IMR-90 (cell line): ENCODE data around the gene LMX1A. TPM values are rescaled to one million over a fixed set of nuclear protein-coding genes. Genes with fewer than 3 reads are reported as not detected.

Source experiments
- ATAC-seq: fragments of 200-7000 bp; cut with Tn5 transposase; 2 replicates; pipeline ENCODE4 v1.9.1; 2020; ENCODE audit warnings: low read depth, mild to moderate bottlenecking, moderate library complexity
- BruUV-seq: library from RNA; stranded (reverse); fragments of 400-500 nt; replicated peaks from 2 replicates; lab custom pipeline; 2021; lab: Mats Ljungman, UMichigan
- CTCF ChIA-PET: fragments of 300-600 bp; formaldehyde crosslinking; extraction: SDS; loops from one replicate; lab custom pipeline; 2021; ENCODE audit warnings: antibody characterized with exemption; lab: Yijun Ruan, JAX
- POLR2A ChIA-PET: fragments of 300-600 bp; sonication (Branson Sonifier 250); formaldehyde crosslinking; loops from one replicate; lab custom pipeline; 2022; ENCODE audit warnings: antibody characterized with exemption; ENCODE audit not compliant: unreplicated experiment; lab: Charles Lee
- DNase-seq: peaks from one replicate; pipeline ENCODE4 v3.0.0; 2013
- H2AFZ ChIP-seq: replicated peaks from 2 replicates; pipeline ENCODE3; 2013; ENCODE audit warnings: low read length, mild to moderate bottlenecking; ENCODE audit not compliant: poor library complexity
- H2AK5ac ChIP-seq: 2 replicates; pipeline ENCODE4 v1.6.1; 2013; ENCODE audit warnings: low read depth, low read length, inconsistent platforms
- H2AK9ac ChIP-seq: replicated peaks from 2 replicates; pipeline ENCODE3; 2013; ENCODE audit warnings: mild to moderate bottlenecking, low read depth, low read length, moderate library complexity; ENCODE audit not compliant: poor library complexity
- H2BK120ac ChIP-seq: 2 replicates; pipeline ENCODE4 v1.6.1; 2013; ENCODE audit warnings: low read depth, low read length, inconsistent platforms
- H2BK15ac ChIP-seq: 3 replicates; pipeline ENCODE4 v1.6.1; 2013; ENCODE audit warnings: low read depth, low read length, inconsistent platforms
- H2BK20ac ChIP-seq: 2 replicates; pipeline ENCODE4 v1.6.1; 2013; ENCODE audit warnings: low read depth, mild to moderate bottlenecking, inconsistent platforms, low read length, moderate library complexity
- H2BK5ac ChIP-seq: 2 replicates; pipeline ENCODE4 v1.6.1; 2013; ENCODE audit warnings: mild to moderate bottlenecking, low read depth, low read length, inconsistent platforms; ENCODE audit not compliant: poor library complexity, severe bottlenecking
- H3K14ac ChIP-seq: replicated peaks from 2 replicates; pipeline ENCODE4 v1.6.1; 2013; ENCODE audit warnings: low read depth, low read length, inconsistent platforms
- H3K18ac ChIP-seq: 2 replicates; pipeline ENCODE4 v1.6.1; 2013; ENCODE audit warnings: low read depth, low read length, control low read depth
- H3K23ac ChIP-seq: 2 replicates; pipeline ENCODE4 v1.6.1; 2013; ENCODE audit warnings: low read depth, low read length, inconsistent platforms
- H3K27ac ChIP-seq: 2 replicates; pipeline ENCODE4 v1.5.1; 2013; ENCODE audit warnings: mild to moderate bottlenecking, control low read depth, low read length; ENCODE audit not compliant: insufficient read depth
- H3K27me3 ChIP-seq: 2 replicates; pipeline ENCODE4 v1.6.1; 2013; ENCODE audit warnings: low read length; ENCODE audit not compliant: control insufficient read depth, insufficient read depth
- H3K36me3 ChIP-seq: 2 replicates; pipeline ENCODE4 v1.6.1; 2013; ENCODE audit warnings: low read length, mixed read lengths; ENCODE audit not compliant: control insufficient read depth, insufficient read depth
- H3K4ac ChIP-seq: 2 replicates; pipeline ENCODE4 v1.6.1; 2013; ENCODE audit warnings: low read depth, low read length, inconsistent platforms
- H3K4me1 ChIP-seq: 2 replicates; pipeline ENCODE4 v1.6.1; 2013; ENCODE audit warnings: low read length, mixed read lengths; ENCODE audit not compliant: control insufficient read depth, insufficient read depth
- H3K4me2 ChIP-seq: 2 replicates; pipeline ENCODE4 v1.6.1; 2013; ENCODE audit warnings: low read depth, mild to moderate bottlenecking, control low read depth, low read length, moderate library complexity
- H3K4me3 ChIP-seq: 2 replicates; pipeline ENCODE4 v1.5.1; 2013; ENCODE audit warnings: low read depth, mild to moderate bottlenecking, control low read depth, low read length, moderate library complexity; ENCODE audit not compliant: insufficient read depth
- H3K56ac ChIP-seq: 2 replicates; pipeline ENCODE4 v1.6.1; 2013; ENCODE audit warnings: low read length, inconsistent platforms; ENCODE audit not compliant: insufficient read depth; ENCODE audit errors: extremely low read depth
- H3K79me1 ChIP-seq, 2 experiments: 2 replicates each; pipeline ENCODE4 v1.6.1; 2013; ENCODE audit warnings: low read length in 2 of 2, inconsistent platforms in 1 of 2, low read depth in 1 of 2
- H3K9ac ChIP-seq: 2 replicates; pipeline ENCODE4 v1.6.1; 2013; ENCODE audit warnings: low read depth, low read length, control low read depth
- H3K9me1 ChIP-seq: 2 replicates; pipeline ENCODE4 v1.6.1; 2013; ENCODE audit warnings: low read length, inconsistent platforms; ENCODE audit not compliant: insufficient read depth
- H3K9me3 ChIP-seq: 2 replicates; pipeline ENCODE4 v1.6.1; 2013; ENCODE audit warnings: low read length; ENCODE audit not compliant: control insufficient read depth, insufficient read depth
- H4K20me1 ChIP-seq: 2 replicates; pipeline ENCODE4 v1.6.1; 2013; ENCODE audit warnings: low read length, inconsistent platforms; ENCODE audit not compliant: insufficient read depth
- H4K5ac ChIP-seq: 2 replicates; pipeline ENCODE4 v1.6.1; 2013; ENCODE audit warnings: mild to moderate bottlenecking, low read depth, low read length, control low read depth
- H4K8ac ChIP-seq, 2 experiments: 2 replicates each; pipeline ENCODE4 v1.6.1; 2013; ENCODE audit warnings: low read depth in 2 of 2, low read length in 2 of 2, control low read depth in 1 of 2, inconsistent platforms in 1 of 2
- H4K91ac ChIP-seq: 2 replicates; pipeline ENCODE4 v1.6.1; 2013; ENCODE audit warnings: low read depth, low read length, inconsistent platforms; ENCODE audit not compliant: insufficient read depth
- MAFK ChIP-seq: IDR thresholded peaks from 2 replicates; pipeline ENCODE4 v1.6.1; 2012; ENCODE audit warnings: low read depth, low read length, improper control_type of control experiment
- MAZ ChIP-seq: IDR thresholded peaks from 2 replicates; pipeline ENCODE4 v1.6.1; 2012; ENCODE audit warnings: low read depth, mild to moderate bottlenecking, low read length, improper control_type of control experiment, moderate library complexity, borderline replicate concordance
- MXI1 ChIP-seq: IDR thresholded peaks from 2 replicates; pipeline ENCODE4 v1.6.1; 2012; ENCODE audit warnings: low read depth, mild to moderate bottlenecking, low read length, moderate library complexity, borderline replicate concordance
- WGBS, 2 experiments: methylation state at CpG; one replicate each; pipeline versions ENCODE4 v1.1.5 to v1.1.7; 2013; ENCODE audit warnings: missing lambda C conversion rate in 2 of 2; ENCODE audit not compliant: insufficient read length in 1 of 2; ENCODE audit errors: extremely low coverage in 2 of 2; 5-methylcytosine and 5-hydroxymethylcytosine counted together
- dilution Hi-C: fragments of 300-500 bp; cut with HindIII; formaldehyde crosslinking; loops from one replicate; pipeline ENCODE4 v1.14.3; 2018; ENCODE audit warnings: low sequenced_read_pairs; ENCODE audit not compliant: unreplicated experiment
- in situ Hi-C: fragments of 300-500 bp; cut with MboI; formaldehyde crosslinking; loops from 3 replicates; pipeline ENCODE4 v1.14.3; 2019; ENCODE audit warnings: low sequenced_read_pairs, inconsistent platforms, mixed read lengths
- intact Hi-C: fragments of 100-400 bp; cut with micrococcal nuclease; formaldehyde crosslinking; loops from 2 replicates; pipeline ENCODE4 v1.10.0; 2022
- polyA plus RNA-seq, 3 experiments: library from polyadenylated mRNA; depleted of rRNA; stranded (reverse); fragments of >200 nt; gene quantifications; 2 replicates each; pipeline ENCODE4 v1.2.3, GENCODE V29; 2012; ENCODE audit warnings: low replicate concordance in 1 of 3
- total RNA-seq: library from RNA; depleted of rRNA; stranded (reverse); fragments of >200 nt; gene quantifications from 2 replicates; pipeline ENCODE4 v1.2.3, GENCODE V29; 2012
- TF ChIP-seq, protein P1 (sequence below): fragments of 150-350 bp; IDR thresholded peaks from 2 replicates; pipeline ENCODE4 v1.6.1; 2016; ENCODE audit warnings: low read depth, mild to moderate bottlenecking, low read length, moderate library complexity, borderline replicate concordance

The LMX1A gene
- total and polyA plus RNA-seq, 2 of the 4 experiments (the other 2 are of a cell fraction): not detected

GRCh38 chr1:165276314-165276713, 80.2 kb downstream of the LMX1A start:
- Histone ChIP-seq H4K20me1 (no peaks in the 10 kb centered on the region), H3K79me1 (no peaks in the 10 kb centered on the region), H3K27ac (no peak overlapping the region), H3K4ac (no peak overlapping the region), H3K23ac (no peak overlapping the region), H3K4me3 (no peak overlapping the region), H3K9me3 (no peaks in the 10 kb centered on the region), H3K14ac (no peak overlapping the region), H2AFZ (no peak overlapping the region), H2AK5ac (no peak overlapping the region), H3K4me2 (no peak overlapping the region), H2BK20ac (no peak overlapping the region), H4K91ac (no peak overlapping the region), H4K5ac (no peak overlapping the region), H3K36me3 (no peaks in the 10 kb centered on the region), H3K56ac (no peak overlapping the region), H4K8ac (no peak overlapping the region), H2BK5ac (no peak overlapping the region), H2AK9ac (no peak overlapping the region), H3K27me3 (no peaks in the 10 kb centered on the region), H3K4me1 (no peaks in the 10 kb centered on the region), H3K9ac (no peak overlapping the region), H3K18ac (no peak overlapping the region), H2BK120ac (no peak overlapping the region), H2BK15ac (no peak overlapping the region), H3K9me1 (no peaks in the 10 kb centered on the region)
- ChIA-PET CTCF (interaction anchor here (0.6 kb wide), 1 partner anchor 13 kb away, joined by 3 read pairs; no protein-coding TSS in a partner anchor), POLR2A (no interaction called here)
- dilution Hi-C loops (no loop called here), intact Hi-C loops (no loop called here), in situ Hi-C loops (no loop called here)
- WGBS, 2 experiments: no CpG with 5 or more reads among the region's 2 CpGs
- ATAC-seq (no peak), DNase-seq (no peak)
- BruUV-seq: no TSS peak
- TF ChIP-seq MAFK: no peak
- no peak for TF ChIP-seq MXI1
- TF ChIP-seq, protein P1, sequence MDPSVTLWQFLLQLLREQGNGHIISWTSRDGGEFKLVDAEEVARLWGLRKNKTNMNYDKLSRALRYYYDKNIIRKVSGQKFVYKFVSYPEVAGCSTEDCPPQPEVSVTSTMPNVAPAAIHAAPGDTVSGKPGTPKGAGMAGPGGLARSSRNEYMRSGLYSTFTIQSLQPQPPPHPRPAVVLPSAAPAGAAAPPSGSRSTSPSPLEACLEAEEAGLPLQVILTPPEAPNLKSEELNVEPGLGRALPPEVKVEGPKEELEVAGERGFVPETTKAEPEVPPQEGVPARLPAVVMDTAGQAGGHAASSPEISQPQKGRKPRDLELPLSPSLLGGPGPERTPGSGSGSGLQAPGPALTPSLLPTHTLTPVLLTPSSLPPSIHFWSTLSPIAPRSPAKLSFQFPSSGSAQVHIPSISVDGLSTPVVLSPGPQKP: no peak
- no peak for TF ChIP-seq MAZ
